ENCODE results near the gene USP13. TPM values are rescaled to one million over a fixed set of nuclear protein-coding genes. Genes with fewer than 3 reads are reported as not detected.
A peak's percentile ranks its signal among the peaks of the same experiment; 100 is the strongest.

USP13 gene
- total RNA-seq, 4 donors from 2014 or later: 17.4 to 19.8 (median 18.2) TPM

- H3K4me1 ChIP-seq: no peaks in the 10 kb centered on the region
- no peaks in the 10 kb centered on the region for H3K36me3 ChIP-seq
- no peak overlapping the region for H3K27ac ChIP-seq
- intact Hi-C loops (cut with DNase I; ENCODE audit: low total_unique reads): no loop called here
- no peak for DNase-seq
- no peaks in the 10 kb centered on the region for H3K9me3 ChIP-seq
- H3K27me3 ChIP-seq: no peaks in the 10 kb centered on the region
- H3K4me3 ChIP-seq: no peak overlapping the region
- TF ChIP-seq CTCF (IDR thresholded peaks at IDR 0.05) (no peak), POLR2A (IDR thresholded peaks at IDR 0.05) (no peak)
Observed at GRCh38 chr3:179666436-179667035, 13.7 kb downstream of the USP13 start.

- intact Hi-C loops (cut with DNase I; ENCODE audit: low total_unique reads): no loop called here
- Histone ChIP-seq H3K4me3 (no peak overlapping the region), H3K4me1 (no peaks in the 10 kb centered on the region), H3K9me3 (no peaks in the 10 kb centered on the region), H3K27ac (no peak overlapping the region), H3K27me3 (no peaks in the 10 kb centered on the region), H3K36me3 (no peaks in the 10 kb centered on the region)
- TF ChIP-seq POLR2A (IDR thresholded peaks at IDR 0.05) (no peak), CTCF (IDR thresholded peaks at IDR 0.05) (no peak)
- no peak for DNase-seq
Observed at GRCh38 chr3:179668429-179668828, 15.6 kb downstream of the USP13 start.

DNA sequence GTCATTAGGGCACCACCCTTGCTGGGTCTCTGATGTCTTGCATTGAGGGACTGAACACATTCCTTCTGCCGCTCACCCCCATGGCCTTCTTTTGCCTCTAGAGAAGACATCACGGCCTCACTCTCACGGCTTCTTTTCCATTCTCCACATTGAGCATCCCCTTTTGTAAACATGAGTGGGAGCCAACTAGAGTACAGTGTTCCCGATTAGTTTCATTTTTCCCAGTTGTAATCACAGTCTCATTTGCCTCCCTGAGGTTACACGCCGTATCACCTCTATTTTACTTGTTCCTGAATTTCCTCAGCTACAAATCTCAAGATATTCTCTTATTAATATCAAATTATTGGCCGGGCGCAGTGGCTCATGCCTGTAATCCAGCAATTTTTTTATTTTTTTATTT lies 17.5 kb downstream of the USP13 start:
- Histone ChIP-seq H3K9me3 (no peaks in the 10 kb centered on the region), H3K36me3 (no peaks in the 10 kb centered on the region), H3K4me3 (no peak overlapping the region), H3K27ac (no peak overlapping the region), H3K27me3 (no peaks in the 10 kb centered on the region), H3K4me1 (no peaks in the 10 kb centered on the region)
- intact Hi-C loops (cut with DNase I; ENCODE audit: low total_unique reads): no loop called here
- no peak for DNase-seq
- no peak for TF ChIP-seq POLR2A (IDR thresholded peaks at IDR 0.05)
- TF ChIP-seq CTCF (IDR thresholded peaks at IDR 0.05): no peak

DNA sequence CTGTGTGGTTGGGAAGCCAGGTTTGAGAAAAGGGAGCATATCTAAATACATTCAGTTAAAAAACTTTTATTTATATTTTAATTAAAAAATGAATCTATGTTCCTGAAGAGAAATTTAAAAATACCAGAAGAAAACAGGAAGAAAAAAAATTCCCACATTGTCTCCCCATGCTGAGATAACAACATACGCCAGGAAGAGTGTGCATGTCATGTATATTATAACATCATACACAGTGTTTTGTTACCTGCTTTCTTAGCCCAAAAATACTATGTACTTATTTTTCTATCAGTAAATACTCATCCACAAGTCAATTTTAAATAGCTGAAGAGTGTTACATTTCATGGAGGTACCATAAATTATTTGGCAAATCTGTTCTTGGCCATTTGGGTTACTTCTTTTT lies 18.5 kb downstream of the USP13 start:
- intact Hi-C loops (cut with DNase I; ENCODE audit: low total_unique reads): no loop called here
- H3K4me1 ChIP-seq: no peaks in the 10 kb centered on the region
- H3K27me3 ChIP-seq: no peaks in the 10 kb centered on the region
- no peak for DNase-seq
- H3K27ac ChIP-seq: peak overlapping the region in 1 of 2 donors; percentile 47
- no peak for TF ChIP-seq POLR2A (IDR thresholded peaks at IDR 0.05)
- TF ChIP-seq CTCF (IDR thresholded peaks at IDR 0.05): no peak
- H3K9me3 ChIP-seq: no peaks in the 10 kb centered on the region
- no peak overlapping the region for H3K4me3 ChIP-seq
- no peaks in the 10 kb centered on the region for H3K36me3 ChIP-seq

- Histone ChIP-seq H3K4me1 (no peaks in the 10 kb centered on the region), H3K27ac (peak overlapping the region in 1 of 2 donors; percentile 47)
Observed at GRCh38 chr3:179671747-179672242, 19.0 kb downstream of the USP13 start.

More at GRCh38 chr3:179671747-179672242, 19.0 kb downstream of the USP13 start:
- no peaks in the 10 kb centered on the region for H3K9me3 ChIP-seq
- no peak for TF ChIP-seq CTCF (IDR thresholded peaks at IDR 0.05)
- TF ChIP-seq POLR2A (IDR thresholded peaks at IDR 0.05): peak in 1 of 2 donors; percentile 40
- H3K27me3 ChIP-seq: no peaks in the 10 kb centered on the region
- intact Hi-C loops (cut with DNase I; ENCODE audit: low total_unique reads): no loop called here
- no peaks in the 10 kb centered on the region for H3K36me3 ChIP-seq
- no peak overlapping the region for H3K4me3 ChIP-seq
- peak in 1 of 2 donors; percentile 46 for DNase-seq
